Gastrocnemius medialis (tissue), 4 donors: Measurements from ENCODE around the gene BARX2.

Experiments
- CTCF ChIP-seq, 5 experiments: fragments of 450-650 bp in 3 of 5; fragments of 200-600 bp in 2 of 5; sonication (generic) in 2 of 5; IDR thresholded peaks in 4 of 5; conservative IDR thresholded peaks in 1 of 5; 1 replicate in 4 of 5; 2 replicates in 1 of 5; pipeline ENCODE4 v1.5.1; 2016 to 2019; ENCODE audit warnings: antibody characterized with exemption in 5 of 5, mild to moderate bottlenecking in 3 of 5, moderate library complexity in 3 of 5
- POLR2A ChIP-seq, 2 donors: fragments of 450-650 bp; IDR thresholded peaks; one replicate each; pipeline ENCODE4 v1.6.1; 2017; ENCODE audit warnings: antibody characterized with exemption in 2 of 2, mild to moderate bottlenecking in 2 of 2, moderate library complexity in 2 of 2

DNA sequence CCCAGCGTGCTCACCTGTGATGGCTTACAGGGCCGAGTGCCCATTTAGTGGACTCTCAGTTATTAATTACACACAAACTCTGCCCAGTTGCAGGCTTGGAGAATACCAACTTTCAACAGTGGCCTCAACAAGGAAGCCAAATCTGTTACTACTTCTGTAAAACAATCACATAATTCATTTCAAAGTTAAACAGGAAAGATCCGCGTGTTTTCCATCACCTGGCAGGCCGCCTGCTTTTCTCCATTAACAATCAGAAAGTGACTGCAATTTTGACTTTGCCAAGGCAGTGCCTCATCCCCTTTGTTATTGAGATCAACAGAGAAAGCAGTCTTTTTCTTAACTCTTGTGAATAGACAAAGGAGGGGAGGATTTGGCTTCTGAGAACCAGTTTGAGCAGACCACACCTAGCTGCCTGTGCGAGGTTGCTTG lies 77.7 kb downstream of the BARX2 start:
- TF ChIP-seq CTCF (IDR thresholded peaks at IDR 0.05 in 4 of 5, conservative IDR thresholded peaks at IDR 0.05 in 1 of 5): no peak
- TF ChIP-seq POLR2A (IDR thresholded peaks at IDR 0.05): no peak
